ENCODE data around the gene IFNAR2.

Gene IFNAR2

DNA sequence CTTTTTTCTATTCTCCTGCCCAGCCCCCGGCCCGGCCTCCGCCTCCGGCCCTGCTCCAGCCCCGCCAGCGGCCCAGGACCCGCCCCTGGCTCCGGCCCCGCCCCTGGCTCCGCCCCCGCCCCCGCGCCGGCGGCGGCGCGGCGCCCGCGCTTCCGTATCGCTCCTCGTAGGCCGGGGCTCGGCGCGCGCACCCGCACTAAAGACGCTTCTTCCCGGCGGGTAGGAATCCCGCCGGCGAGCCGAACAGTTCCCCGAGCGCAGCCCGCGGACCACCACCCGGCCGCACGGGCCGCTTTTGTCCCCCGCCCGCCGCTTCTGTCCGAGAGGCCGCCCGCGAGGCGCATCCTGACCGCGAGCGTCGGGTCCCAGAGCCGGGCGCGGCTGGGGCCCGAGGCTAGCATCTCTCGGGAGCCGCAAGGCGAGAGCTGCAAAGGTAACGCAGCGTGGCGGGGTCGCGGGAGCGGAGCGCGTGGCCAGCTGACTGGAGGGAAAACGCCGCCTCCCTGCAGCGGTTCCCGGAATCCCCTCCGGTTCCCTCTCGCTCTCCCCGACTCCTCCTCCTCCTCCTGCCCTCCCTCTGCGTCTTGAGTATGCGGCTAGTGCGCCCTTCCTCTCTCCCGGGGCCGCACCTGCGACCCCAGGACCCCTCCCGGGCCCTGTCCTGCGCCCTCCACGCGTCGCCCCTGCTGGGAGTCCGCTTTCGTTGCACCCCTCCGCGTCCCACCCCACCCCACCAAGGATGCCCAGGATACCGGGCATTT lies at the start of gene IFNAR2:
IFNAR2 (plus strand) TSS at position 155 of the 761 bp plus-strand sequence. CDS start 11,985 bp downstream, outside the sequence.
- Histone ChIP-seq H3K4me3 (ENCODE audit: low read depth in 1 of 2, low read length in 2 of 2) (peak within 1 kb of the TSS; percentile 86 to 95), H3K9me3 (ENCODE audit: insufficient read depth, low read length, severe bottlenecking) (no peaks in the 10 kb centered on the region), H3K36me3 (ENCODE audit: insufficient read depth, low read length) (peaks cover 7% of the 10 kb centered on the region), H3K79me2 (ENCODE audit: insufficient read depth, low read length) (peaks cover 58% of the 10 kb centered on the region), H3K27me3 (ENCODE audit: insufficient read depth, low read length, poor library complexity) (no peaks in the 10 kb centered on the region), H3K9ac (ENCODE audit: low read depth, low read length) (peak within 1 kb of the TSS; percentile 98), H3K27ac (ENCODE audit: low read length) (peak within 1 kb of the TSS; percentile 93), H3K4me1 (ENCODE audit: insufficient read depth, low read length) (peaks cover 50% of the 10 kb centered on the region), H3K4me2 (ENCODE audit: insufficient read depth, low read length) (peak within 1 kb of the TSS; percentile 83), H4K20me1 (ENCODE audit: insufficient read depth, low read length) (peaks cover 14% of the 10 kb centered on the region; the same call in 1 of the 2 replicates), H2AFZ (ENCODE audit: low read depth, low read length) (peak within 1 kb of the TSS; percentile 83)
- TF ChIP-seq, protein P1, sequence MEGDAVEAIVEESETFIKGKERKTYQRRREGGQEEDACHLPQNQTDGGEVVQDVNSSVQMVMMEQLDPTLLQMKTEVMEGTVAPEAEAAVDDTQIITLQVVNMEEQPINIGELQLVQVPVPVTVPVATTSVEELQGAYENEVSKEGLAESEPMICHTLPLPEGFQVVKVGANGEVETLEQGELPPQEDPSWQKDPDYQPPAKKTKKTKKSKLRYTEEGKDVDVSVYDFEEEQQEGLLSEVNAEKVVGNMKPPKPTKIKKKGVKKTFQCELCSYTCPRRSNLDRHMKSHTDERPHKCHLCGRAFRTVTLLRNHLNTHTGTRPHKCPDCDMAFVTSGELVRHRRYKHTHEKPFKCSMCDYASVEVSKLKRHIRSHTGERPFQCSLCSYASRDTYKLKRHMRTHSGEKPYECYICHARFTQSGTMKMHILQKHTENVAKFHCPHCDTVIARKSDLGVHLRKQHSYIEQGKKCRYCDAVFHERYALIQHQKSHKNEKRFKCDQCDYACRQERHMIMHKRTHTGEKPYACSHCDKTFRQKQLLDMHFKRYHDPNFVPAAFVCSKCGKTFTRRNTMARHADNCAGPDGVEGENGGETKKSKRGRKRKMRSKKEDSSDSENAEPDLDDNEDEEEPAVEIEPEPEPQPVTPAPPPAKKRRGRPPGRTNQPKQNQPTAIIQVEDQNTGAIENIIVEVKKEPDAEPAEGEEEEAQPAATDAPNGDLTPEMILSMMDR (IDR thresholded peaks at IDR 0.05; ENCODE audit: borderline replicate concordance, extremely low read depth, low read length, poor library complexity, severe bottlenecking), result no peak
- no peak for TF ChIP-seq EZH2 (IDR thresholded peaks at IDR 0.05; ENCODE audit: borderline replicate concordance, low read depth, low read length, severe bottlenecking)
- ATAC-seq (ENCODE audit: insufficient read depth, low read depth), result peak; percentile 77
- DNase-seq, result peak; percentile 79

DNA sequence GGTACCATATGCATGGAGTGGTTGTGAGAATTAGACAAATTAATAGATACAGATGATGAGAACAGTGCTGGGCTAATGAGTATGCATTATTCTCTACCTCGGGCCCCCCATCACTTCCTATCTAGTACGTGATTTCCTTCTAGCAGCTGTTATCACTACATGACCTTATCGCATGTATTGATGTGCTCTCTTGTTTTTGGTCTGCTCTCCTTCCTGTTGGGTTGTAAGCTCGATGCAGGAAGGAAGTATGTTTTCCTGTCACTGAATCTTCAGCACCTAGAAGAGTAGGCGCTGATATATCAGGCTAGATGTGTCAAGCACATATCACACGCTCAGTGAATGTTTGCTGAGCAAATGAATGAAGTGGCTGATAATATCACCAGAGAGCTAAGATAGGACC lies 43.9 kb upstream of the IFNAR2 start:
- peaks cover 15% of the 10 kb centered on the region for H3K27me3 ChIP-seq (ENCODE audit: insufficient read depth, low read length, poor library complexity)
- H3K4me3 ChIP-seq (ENCODE audit: low read depth in 1 of 2, low read length in 2 of 2), result no peak overlapping the region
- H2AFZ ChIP-seq (ENCODE audit: low read depth, low read length), result no peak overlapping the region
- H3K79me2 ChIP-seq (ENCODE audit: insufficient read depth, low read length), result no peaks in the 10 kb centered on the region
- no peaks in the 10 kb centered on the region for H3K4me1 ChIP-seq (ENCODE audit: insufficient read depth, low read length)
- no peak overlapping the region for H3K27ac ChIP-seq (ENCODE audit: low read length)
- H4K20me1 ChIP-seq (ENCODE audit: insufficient read depth, low read length), result no peaks in the 10 kb centered on the region
- no peak overlapping the region for H3K4me2 ChIP-seq (ENCODE audit: insufficient read depth, low read length)
- no peak overlapping the region for H3K9ac ChIP-seq (ENCODE audit: low read depth, low read length)
- TF ChIP-seq, protein P1 (IDR thresholded peaks at IDR 0.05; ENCODE audit: borderline replicate concordance, extremely low read depth, low read length, poor library complexity, severe bottlenecking), result no peak
- no peak for TF ChIP-seq EZH2 (IDR thresholded peaks at IDR 0.05; ENCODE audit: borderline replicate concordance, low read depth, low read length, severe bottlenecking)
- no peak for DNase-seq
- no peak for ATAC-seq (ENCODE audit: insufficient read depth, low read depth)
- H3K36me3 ChIP-seq (ENCODE audit: insufficient read depth, low read length), result no peaks in the 10 kb centered on the region
- no peaks in the 10 kb centered on the region for H3K9me3 ChIP-seq (ENCODE audit: insufficient read depth, low read length, severe bottlenecking)

DNA sequence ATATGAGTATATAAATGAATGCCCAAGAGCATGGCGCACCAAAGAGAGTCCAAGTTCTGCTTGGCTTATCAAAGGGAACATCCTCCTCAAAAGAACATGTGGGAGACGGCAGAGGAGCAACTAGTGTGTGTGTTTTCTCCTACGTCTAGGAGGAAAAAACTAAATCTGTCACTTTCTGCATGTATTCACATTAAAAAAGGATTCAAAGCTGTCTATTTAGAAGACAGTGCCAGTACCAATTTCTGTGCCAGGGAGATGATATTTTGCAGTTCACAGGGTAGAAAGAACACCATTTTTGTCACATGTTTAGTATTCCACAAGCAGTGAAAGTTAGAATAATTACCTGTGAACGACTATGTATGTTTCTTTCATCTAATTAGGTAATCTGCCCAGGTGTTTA lies 42.5 kb upstream of the IFNAR2 start:
- Histone ChIP-seq H3K4me3 (ENCODE audit: low read depth in 1 of 2, low read length in 2 of 2) (no peak overlapping the region), H3K27me3 (ENCODE audit: insufficient read depth, low read length, poor library complexity) (peaks cover 13% of the 10 kb centered on the region), H2AFZ (ENCODE audit: low read depth, low read length) (no peak overlapping the region), H3K9ac (ENCODE audit: low read depth, low read length) (no peak overlapping the region), H3K36me3 (ENCODE audit: insufficient read depth, low read length) (no peaks in the 10 kb centered on the region), H3K27ac (ENCODE audit: low read length) (no peak overlapping the region), H4K20me1 (ENCODE audit: insufficient read depth, low read length) (no peaks in the 10 kb centered on the region), H3K4me2 (ENCODE audit: insufficient read depth, low read length) (no peak overlapping the region), H3K79me2 (ENCODE audit: insufficient read depth, low read length) (no peaks in the 10 kb centered on the region), H3K9me3 (ENCODE audit: insufficient read depth, low read length, severe bottlenecking) (no peaks in the 10 kb centered on the region), H3K4me1 (ENCODE audit: insufficient read depth, low read length) (no peaks in the 10 kb centered on the region)
- ATAC-seq (ENCODE audit: insufficient read depth, low read depth), result no peak
- DNase-seq, result no peak
- TF ChIP-seq, protein P1 (IDR thresholded peaks at IDR 0.05; ENCODE audit: borderline replicate concordance, extremely low read depth, low read length, poor library complexity, severe bottlenecking), result no peak
- no peak for TF ChIP-seq EZH2 (IDR thresholded peaks at IDR 0.05; ENCODE audit: borderline replicate concordance, low read depth, low read length, severe bottlenecking)

All from DND-41 (cell line).